ENCODE data around the gene GIGYF1. TPM values are rescaled to one million over a fixed set of nuclear protein-coding genes. Genes with fewer than 3 reads are reported as not detected.

GIGYF1 gene
- polyA plus RNA-seq, 1 experiment = 7.6 TPM

DNA sequence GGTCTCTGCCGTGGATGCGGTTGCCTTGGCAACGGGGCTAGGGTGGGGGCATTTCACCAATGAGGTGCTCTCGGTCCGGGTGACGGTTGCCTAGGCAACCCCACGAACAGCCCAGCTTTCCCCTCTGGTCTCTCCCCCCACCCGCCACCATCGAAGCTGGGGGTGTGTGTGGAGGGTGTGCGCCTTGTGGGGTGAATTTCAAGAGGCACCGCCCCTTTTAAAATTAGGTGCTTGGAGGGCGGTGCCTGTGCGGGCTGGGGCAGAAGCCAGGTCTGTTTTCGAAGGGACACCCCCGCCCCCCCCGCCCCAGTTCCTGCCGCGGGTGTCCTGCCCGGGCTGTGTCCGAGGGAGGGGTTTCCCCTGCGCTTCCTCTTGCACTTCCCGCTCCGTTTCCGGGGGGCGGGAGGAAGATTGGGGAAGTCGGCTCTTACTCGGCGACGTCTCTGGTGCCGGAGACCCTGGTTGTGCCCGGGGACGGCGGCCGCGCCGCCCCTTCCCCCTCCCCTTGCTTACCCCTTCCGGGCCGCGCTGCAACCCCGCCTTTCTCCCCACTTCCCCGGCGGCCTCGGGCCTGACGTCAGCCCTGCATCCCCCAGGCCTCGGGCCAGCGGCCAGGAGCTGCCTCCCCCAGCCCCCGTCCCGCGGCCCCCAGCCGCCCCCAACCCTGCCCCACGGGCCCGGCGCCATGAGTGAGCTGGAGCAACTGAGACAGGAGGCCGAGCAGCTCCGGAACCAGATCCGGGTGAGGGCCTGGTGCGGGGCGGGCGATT lies 18.3 kb downstream of the GIGYF1 start:
- TF ChIP-seq, protein P1, sequence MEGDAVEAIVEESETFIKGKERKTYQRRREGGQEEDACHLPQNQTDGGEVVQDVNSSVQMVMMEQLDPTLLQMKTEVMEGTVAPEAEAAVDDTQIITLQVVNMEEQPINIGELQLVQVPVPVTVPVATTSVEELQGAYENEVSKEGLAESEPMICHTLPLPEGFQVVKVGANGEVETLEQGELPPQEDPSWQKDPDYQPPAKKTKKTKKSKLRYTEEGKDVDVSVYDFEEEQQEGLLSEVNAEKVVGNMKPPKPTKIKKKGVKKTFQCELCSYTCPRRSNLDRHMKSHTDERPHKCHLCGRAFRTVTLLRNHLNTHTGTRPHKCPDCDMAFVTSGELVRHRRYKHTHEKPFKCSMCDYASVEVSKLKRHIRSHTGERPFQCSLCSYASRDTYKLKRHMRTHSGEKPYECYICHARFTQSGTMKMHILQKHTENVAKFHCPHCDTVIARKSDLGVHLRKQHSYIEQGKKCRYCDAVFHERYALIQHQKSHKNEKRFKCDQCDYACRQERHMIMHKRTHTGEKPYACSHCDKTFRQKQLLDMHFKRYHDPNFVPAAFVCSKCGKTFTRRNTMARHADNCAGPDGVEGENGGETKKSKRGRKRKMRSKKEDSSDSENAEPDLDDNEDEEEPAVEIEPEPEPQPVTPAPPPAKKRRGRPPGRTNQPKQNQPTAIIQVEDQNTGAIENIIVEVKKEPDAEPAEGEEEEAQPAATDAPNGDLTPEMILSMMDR (IDR thresholded peaks at IDR 0.05; ENCODE audit: insufficient read depth, low read depth, low read length) = no peak
- peak; percentile 12 for DNase-seq (ENCODE audit: low read depth)
- Histone ChIP-seq H3K27me3 (ENCODE audit: control insufficient read depth, insufficient read depth, low read length) (no peaks in the 10 kb centered on the region), H3K4me3 (ENCODE audit: low read depth, low read length) (peak overlapping the region; percentile 97), H3K36me3 (ENCODE audit: control insufficient read depth, insufficient read depth, low read length) (peaks cover 31% of the 10 kb centered on the region)
- POLR2A ChIA-PET = interaction anchor here (0.6 kb wide), 2 partner anchors 17 to 89 kb away, joined by 3 read pairs; partner anchors contain the start of gene FBXO24
- CTCF ChIA-PET = interaction anchor here (10.3 kb wide), 1 partner anchor 16 kb away, joined by 110 read pairs; the partner anchor contains the start of gene GIGYF1

GRCh38 chr7:100675105-100675451 lies 19.0 kb downstream of the GIGYF1 start:
- H3K4me3 ChIP-seq (ENCODE audit: low read depth, low read length) = peak overlapping the region; percentile 97
- no peak for DNase-seq (ENCODE audit: low read depth)
- ChIA-PET POLR2A (no interaction called here), CTCF (interaction anchor here (0.6 to 1.4 kb wide), 3 partner anchors 17 to 110 kb away, joined by 3 to 5 read pairs (median 4); no protein-coding TSS in a partner anchor)
- H3K36me3 ChIP-seq (ENCODE audit: control insufficient read depth, insufficient read depth, low read length) = peaks cover 26% of the 10 kb centered on the region
- H3K27me3 ChIP-seq (ENCODE audit: control insufficient read depth, insufficient read depth, low read length) = 0 out of 2 replicates have a peak, but pooled peaks cover 2% of the 10 kb centered on the region
- TF ChIP-seq, protein P1 (IDR thresholded peaks at IDR 0.05; ENCODE audit: insufficient read depth, low read depth, low read length) = no peak

DNA sequence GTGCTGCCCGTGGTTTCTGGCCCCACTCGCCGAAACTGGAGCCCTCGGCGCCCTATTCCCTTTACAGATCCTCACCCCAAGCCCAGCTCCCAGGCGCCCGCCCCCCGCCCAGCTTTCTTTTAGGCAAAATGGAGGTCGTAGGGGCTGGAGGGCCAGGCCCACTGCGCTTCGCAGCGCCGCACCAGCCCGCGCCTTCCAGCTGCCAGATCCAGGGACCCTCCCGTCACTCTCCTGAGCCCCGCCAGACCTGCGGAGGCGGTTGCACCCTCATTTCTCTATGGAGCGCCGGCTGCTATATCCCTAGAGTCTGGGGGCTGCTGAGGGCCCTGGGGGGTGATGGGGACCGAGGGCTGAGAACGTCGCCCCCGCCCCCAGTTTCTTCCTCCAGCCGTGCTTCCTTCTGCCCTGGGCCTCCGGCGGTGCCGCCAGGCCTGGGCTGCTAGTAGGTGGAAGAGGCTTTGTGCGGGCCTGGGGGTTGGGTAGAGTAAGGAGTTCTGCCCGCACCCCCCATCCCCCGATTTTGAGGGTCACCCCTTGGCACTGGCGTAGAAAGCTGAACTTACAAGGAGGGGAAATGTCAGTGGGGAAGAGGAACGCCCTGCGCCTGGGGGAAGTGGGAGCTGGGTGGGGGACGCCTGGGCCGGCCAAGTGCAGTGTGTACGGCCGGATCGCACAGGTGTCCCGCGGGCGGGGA lies 19.5 kb downstream of the GIGYF1 start:
- DNase-seq (ENCODE audit: low read depth) = no peak
- peaks cover 25% of the 10 kb centered on the region for H3K36me3 ChIP-seq (ENCODE audit: control insufficient read depth, insufficient read depth, low read length)
- H3K4me3 ChIP-seq (ENCODE audit: low read depth, low read length) = peak overlapping the region; percentile 97
- ChIA-PET CTCF (interaction anchor here (0.6 to 1.4 kb wide), 3 partner anchors 17 to 109 kb away, joined by 3 to 5 read pairs (median 4); no protein-coding TSS in a partner anchor), POLR2A (no interaction called here)
- TF ChIP-seq, protein P1 (IDR thresholded peaks at IDR 0.05; ENCODE audit: insufficient read depth, low read depth, low read length) = no peak
- H3K27me3 ChIP-seq (ENCODE audit: control insufficient read depth, insufficient read depth, low read length) = peaks cover 4% of the 10 kb centered on the region

DNA sequence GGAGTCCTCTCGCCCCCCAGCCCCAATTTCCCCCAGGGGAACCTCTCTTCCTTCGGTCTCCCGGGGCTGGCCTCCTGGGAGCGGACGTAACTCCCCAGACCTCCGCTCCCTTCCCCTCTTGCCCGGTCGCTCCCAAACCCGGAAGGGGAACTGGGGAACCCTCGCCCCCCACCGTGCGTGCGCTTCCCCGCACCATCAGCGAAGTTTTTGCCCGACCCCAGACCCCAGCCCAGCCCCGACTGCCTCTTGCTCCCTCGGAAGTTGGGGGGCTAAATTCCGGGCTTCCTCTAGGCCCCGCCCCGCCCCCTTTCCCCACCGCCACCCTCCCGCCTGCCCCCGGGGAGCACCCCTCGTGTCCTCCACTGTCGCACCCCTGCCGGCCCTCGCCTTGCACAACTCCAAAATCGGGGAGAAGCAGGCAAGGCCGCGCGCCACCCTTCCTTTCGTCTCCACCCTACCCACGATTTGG lies 20.1 kb downstream of the GIGYF1 start:
- H3K4me3 ChIP-seq (ENCODE audit: low read depth, low read length) = peak overlapping the region; percentile 97
- POLR2A ChIA-PET = no interaction called here
- DNase-seq (ENCODE audit: low read depth) = no peak
- TF ChIP-seq, protein P1 (IDR thresholded peaks at IDR 0.05; ENCODE audit: insufficient read depth, low read depth, low read length) = no peak
- peaks cover 4% of the 10 kb centered on the region for H3K27me3 ChIP-seq (ENCODE audit: control insufficient read depth, insufficient read depth, low read length)
- CTCF ChIA-PET = interaction anchor here (1.3 to 1.4 kb wide), 2 partner anchors 18 to 52 kb away, joined by 4 to 5 read pairs; no protein-coding TSS in a partner anchor
- peaks cover 21% of the 10 kb centered on the region for H3K36me3 ChIP-seq (ENCODE audit: control insufficient read depth, insufficient read depth, low read length)

Data from BJ (cell line).